GM12873 (cell line): ENCODE results near the gene DYNLL1.

ENCODE experiments used
- CTCF ChIP-seq: IDR thresholded peaks from 2 replicates; pipeline ENCODE4 v1.5.1; 2012; ENCODE audit warnings: low read depth, mild to moderate bottlenecking, moderate library complexity, low read length, control low read depth; ENCODE audit not compliant: insufficient read depth; ENCODE audit errors: missing control alignments

DYNLL1 gene

GRCh38 chr12:120462099-120462640 is 33.7 kb upstream of the DYNLL1 start:
- no peak for TF ChIP-seq CTCF

GRCh38 chr12:120463712-120464111 is 32.2 kb upstream of the DYNLL1 start:
- TF ChIP-seq CTCF = no peak

- no peak for TF ChIP-seq CTCF
These were observed 30.2 kb upstream of the DYNLL1 start for GRCh38 chr12:120465756-120466155.

- peak; percentile 63 for TF ChIP-seq CTCF
These were observed 29.2 kb upstream of the DYNLL1 start for GRCh38 chr12:120466560-120467315.

GRCh38 chr12:120467439-120467838 is 28.5 kb upstream of the DYNLL1 start:
- TF ChIP-seq CTCF = no peak

GRCh38 chr12:120468325-120468820 is 27.5 kb upstream of the DYNLL1 start:
- no peak for TF ChIP-seq CTCF

GRCh38 chr12:120468821-120469449 is 27.0 kb upstream of the DYNLL1 start:
- no peak for TF ChIP-seq CTCF
